ENCODE results near the gene RAB32.
"Not testable (repeated sequence)": the region's sequence is repeated elsewhere in the genome, so short reads cannot be mapped to it uniquely, and the experiment has no call there.

The RAB32 gene
- 0 to 0.19 (median 0.09) reads per million in 4 experiments for total RNA-seq

DNA sequence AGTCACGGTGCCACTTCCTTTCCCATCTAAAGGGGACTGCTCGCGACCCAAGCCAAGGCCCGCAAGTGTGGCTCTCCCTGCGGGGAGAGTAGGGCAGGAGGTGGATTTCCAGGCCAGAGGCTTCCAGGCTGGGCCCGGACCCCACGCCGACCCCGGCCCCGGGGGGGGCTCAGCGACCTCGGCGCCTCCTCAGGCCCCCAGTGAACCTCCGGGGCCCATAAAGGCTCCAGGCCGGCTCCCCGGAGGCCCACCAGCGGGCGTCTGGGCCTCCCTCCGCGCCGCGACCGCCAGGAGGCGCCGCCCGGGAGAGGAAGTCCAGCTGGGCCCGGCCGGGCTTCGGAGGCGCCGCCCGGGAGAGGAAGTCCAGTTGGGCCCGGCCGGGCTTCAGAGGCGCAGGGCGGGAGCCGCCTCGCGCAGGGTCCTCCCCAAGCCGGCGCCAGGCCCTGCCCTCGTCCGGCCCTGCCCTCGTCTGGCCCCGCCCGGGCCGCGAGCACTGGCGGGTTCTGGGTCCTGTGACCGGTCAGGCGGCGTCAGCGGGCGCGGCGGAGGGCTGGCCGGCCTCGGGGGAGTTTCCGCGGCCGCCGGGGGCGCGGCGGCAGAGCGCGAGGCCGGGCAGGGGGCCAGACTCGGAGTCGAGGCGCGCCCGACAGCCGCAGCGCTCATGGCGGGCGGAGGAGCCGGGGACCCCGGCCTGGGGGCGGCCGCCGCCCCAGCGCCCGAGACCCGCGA is at the start of gene RAB32:
RAB32 (plus strand) TSS at position 623 of the 729 bp plus-strand sequence; CDS start at position 662, 39 bp downstream.
- DNase-seq = no peak

- no peak for DNase-seq
These were observed 45.3 kb upstream of the RAB32 start for GRCh38 chr6:146498309-146498708.

DNA sequence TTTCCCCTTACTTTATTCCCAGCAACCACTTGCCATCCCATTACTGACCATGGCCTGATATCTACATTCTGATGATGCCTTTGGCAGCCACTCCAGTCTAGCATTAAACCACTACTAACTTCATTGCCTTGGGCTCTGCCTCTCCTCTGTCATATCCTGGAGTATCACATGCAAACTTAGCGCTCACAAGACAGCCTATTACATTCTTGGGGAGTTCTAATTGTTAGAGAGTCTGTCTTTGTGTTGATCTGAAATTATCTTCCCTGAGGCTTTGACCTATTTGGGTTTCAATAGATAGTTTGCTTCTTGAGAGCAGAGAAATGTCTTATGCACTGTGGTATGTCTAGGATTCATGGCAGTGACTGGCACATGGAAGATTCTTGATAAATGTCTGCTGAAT is 40.5 kb upstream of the RAB32 start:
- no peak for DNase-seq

DNA sequence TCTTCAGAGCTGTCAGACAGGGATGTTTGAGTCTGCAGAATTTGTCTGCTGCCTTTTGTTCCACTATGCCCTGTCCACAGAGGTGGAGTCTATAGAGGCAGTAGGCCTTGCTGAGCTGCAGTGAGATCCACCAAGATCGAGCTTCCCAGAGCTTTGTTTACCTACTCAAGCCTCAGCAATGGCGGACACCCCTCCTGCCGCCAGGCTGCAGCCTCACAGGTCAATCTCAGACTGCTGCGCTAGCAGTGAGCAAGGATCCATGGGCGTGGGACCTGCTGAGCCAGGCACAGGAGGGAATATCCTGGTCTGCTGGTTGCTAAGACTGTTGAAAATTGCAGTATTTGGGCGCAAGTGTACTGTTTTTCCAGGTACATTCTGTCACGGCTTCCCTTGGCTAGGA is 28.4 kb upstream of the RAB32 start:
- no peak for DNase-seq

GRCh38 chr6:146526192-146526591 is 17.4 kb upstream of the RAB32 start:
- no peak for DNase-seq

GRCh38 chr6:146532702-146533101 is 10.9 kb upstream of the RAB32 start:
- DNase-seq = no peak

DNA sequence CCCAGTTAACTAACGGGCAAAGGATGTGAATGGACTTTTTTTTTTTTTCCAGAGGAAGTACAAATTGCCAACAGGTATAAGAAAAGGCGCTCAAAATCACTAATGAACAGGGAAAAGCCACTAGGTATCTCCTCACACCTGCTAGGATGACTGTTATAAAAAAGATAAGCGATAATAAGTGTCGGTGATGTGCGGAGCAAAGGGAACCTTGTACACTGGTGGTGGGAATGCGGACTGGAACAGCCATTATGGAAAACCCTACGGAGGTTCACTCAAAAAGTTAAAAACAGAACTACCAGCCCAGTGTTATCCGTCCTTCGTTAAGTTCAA is 787 bp upstream of the RAB32 start:
- no peak for DNase-seq

GRCh38 chr6:146543940-146544615 is 445 bp downstream of the RAB32 start:
- DNase-seq = no peak

- no peak for DNase-seq
These were observed 1.1 kb downstream of the RAB32 start for GRCh38 chr6:146544616-146545182.

- no peak for DNase-seq
These were observed 1.9 kb downstream of the RAB32 start for GRCh38 chr6:146545581-146545980.

- no peak for DNase-seq
These were observed 2.9 kb downstream of the RAB32 start for GRCh38 chr6:146546443-146547043.

GRCh38 chr6:146547889-146548288 is 4.3 kb downstream of the RAB32 start:
- DNase-seq = no peak

DNA sequence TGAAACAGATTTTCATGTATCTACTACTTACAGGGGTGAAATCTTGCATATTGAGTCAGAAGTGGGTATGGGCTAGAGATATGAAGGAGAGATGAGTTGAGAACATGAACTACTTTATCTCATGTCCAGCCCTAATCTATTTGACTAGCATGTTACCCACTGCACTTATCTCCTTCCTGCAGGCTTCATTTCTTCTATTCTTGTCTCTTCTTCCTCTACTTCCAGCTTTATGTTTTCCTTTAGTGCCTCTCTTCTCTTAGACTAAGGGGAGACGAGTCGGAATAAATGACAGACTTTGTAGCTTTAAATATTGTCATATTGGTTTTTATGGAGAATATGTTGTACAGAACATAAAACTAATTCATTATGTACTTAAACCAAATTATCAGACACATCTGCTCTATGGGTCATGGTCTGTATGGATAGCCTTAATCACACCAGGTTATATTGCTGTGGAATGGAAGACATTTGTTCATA is 5.3 kb downstream of the RAB32 start:
- DNase-seq = no peak

DNA sequence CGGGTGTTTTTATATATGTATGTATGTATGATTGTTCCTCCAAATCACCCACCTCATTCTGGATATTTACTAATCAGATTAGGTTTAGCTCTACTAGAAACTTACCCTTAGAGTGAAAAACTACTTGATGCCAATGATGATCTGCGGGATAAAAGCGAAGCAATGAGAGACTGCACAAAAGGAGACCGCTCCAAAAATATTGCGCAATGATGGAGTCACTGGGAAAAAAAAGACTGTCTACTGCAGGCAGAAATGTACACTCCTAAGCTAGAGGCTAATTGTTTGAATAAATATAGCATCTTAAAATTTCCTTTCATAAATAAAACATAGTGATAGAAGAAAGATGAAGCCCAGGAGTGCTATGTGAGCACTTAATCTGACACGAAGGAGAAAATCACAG is 7.3 kb downstream of the RAB32 start:
- DNase-seq = no peak

DNA sequence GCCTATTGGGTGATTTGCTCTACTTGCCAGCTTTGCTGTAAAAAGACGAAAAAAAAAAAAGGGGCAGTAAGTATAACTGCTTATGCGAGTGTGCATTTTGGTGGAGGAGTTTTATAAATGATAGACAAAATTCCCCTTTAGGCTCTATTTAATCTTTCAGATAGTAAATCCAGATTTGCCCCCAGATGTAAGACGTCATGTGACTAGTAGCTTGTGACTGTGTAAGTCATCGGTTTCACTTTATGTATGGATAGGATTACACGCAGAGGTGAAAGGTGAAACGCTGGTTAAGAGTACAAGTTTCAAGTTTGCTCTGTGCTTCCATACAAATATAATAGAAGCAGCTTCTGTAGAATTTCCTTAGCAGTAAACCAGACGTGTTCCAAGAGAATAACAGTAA is 7.9 kb downstream of the RAB32 start:
- DNase-seq = no peak

DNA sequence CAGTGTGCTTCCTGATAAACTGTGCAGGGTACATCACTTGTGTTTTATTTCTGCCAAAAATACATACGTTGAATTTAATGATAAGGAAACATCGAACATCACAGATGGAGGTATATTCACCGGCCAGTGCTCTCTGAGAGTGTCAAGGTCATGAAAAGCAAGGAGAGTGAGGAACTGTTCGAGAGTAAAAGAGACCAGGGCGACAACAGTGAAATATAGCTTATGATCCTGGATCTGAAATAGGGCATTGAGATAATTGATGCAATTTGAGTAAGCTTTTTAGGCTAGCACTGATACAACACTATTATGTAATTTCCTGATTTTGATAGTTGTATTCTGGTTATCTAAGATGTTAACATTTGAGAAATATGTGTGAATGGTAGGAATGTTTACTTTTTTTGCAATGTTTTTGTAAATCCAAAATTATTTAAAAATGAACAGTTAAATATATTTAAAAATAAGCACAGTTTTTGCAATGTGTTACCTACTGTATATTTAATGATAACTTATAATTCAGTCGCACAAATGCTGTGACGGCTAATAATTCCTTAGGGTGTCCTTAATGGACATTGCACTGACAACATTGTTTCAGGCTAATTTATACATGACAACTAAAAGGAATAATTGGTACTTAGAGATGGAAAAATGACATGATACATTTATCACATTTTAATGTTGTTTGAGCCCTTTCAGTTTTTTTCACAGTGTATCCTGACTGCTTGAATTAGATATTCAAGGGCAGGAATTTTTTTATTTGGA is 9.9 kb downstream of the RAB32 start:
- DNase-seq = no peak

GRCh38 chr6:146560607-146561006 is 17.0 kb downstream of the RAB32 start:
- no peak for DNase-seq

DNA sequence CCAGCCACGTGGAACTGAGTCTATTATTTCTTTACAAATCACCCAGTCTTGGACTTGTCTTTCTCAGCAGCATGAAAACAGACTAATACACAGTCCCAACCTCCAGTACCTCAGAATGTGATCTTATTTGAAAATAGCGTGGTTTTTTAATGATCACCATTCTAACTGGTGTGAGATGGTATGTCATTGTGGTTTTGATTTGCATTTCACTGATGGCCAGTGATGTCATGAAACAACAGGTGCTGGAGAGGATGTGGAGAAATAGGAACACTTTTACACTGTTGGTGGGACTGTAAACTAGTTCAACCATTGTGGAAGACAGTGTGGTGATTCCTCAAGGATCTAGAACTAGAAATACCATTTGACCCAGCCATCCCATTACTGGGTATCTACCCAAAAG is 23.0 kb downstream of the RAB32 start:
- DNase-seq = not testable (repeated sequence)

GRCh38 chr6:146568619-146569018 is 25.0 kb downstream of the RAB32 start:
- not testable (repeated sequence) for DNase-seq

GRCh38 chr6:146574211-146574610 is 30.6 kb downstream of the RAB32 start:
- no peak for DNase-seq

DNA sequence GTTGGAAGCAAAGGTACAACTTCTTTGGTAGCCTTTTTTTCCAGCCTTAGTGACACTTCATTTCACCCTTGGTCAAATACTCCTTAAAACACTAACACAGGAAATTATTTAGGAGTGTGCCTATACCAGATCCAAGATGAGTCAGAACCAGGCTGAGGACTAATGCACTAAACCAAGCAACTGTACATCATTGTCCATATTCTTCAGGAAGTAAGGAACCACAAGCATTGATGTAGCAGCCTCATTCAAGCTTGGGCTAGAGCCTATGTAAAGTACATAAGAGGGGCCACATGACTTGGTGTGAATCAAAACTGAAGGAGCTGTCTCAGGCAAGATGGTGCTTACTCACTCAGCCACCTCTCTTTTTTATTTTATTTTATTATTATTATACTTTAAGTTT is 34.4 kb downstream of the RAB32 start:
- no peak for DNase-seq

DNA sequence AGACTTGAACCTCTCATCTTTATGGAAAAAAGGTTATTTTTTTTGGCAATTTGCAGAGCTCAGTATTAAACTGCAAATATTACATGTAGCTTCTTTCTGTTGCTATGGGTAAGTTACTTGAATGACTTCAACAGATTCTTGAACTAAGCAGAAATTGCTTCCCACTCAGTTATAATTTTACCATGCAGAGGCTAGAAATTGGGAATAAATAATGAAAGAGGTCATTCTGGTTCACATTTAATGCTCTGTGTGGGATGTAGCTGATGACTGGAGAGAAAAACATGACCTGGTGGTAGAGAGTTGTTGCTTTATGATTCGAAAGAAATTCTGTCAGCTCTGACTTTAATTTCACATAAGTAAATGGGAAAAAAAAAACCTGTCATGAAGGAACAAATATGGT is 38.3 kb downstream of the RAB32 start:
- DNase-seq = no peak

DNA sequence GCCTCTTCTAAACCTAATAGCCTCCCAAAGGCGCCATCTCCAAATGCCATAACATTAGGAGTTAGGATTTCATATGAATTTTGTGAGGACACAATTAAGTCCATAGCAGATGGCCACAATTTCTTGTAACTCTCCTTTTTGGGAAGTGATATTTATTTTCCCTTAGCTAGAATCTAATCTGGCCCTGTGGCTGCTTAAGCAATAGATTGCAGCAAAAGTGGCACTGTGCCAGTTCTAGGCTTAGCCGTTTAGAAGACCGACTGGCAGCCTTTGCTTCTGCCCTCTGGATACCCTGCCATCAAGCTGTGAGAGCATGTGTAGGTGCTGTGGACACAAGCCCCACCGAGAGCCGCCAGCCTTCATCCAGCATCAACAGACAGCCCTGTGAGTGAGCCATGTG is 39.2 kb downstream of the RAB32 start:
- no peak for DNase-seq

All from effector CD8-positive, alpha-beta T cell (primary cell).